CD4-positive, alpha-beta memory T cell (primary cell): ENCODE data around the gene RCBTB2. TPM values are rescaled to one million over a fixed set of nuclear protein-coding genes. Genes with fewer than 3 reads are reported as not detected.
"Not testable (repeated sequence)": the region's sequence is repeated elsewhere in the genome, so short reads cannot be mapped to it uniquely, and the experiment has no call there.

Experiments used
- CTCF ChIA-PET: fragments of 350-600 bp; sonication (Branson Sonifier 250); formaldehyde crosslinking; loops from one replicate; lab custom pipeline; 2021; ENCODE audit warnings: inconsistent platforms; ENCODE audit not compliant: partially characterized antibody; lab: Charles Lee
- POLR2A ChIA-PET: fragments of 350-600 bp; sonication (Branson Sonifier 250); formaldehyde crosslinking; loops from one replicate; lab custom pipeline; 2021; ENCODE audit not compliant: partially characterized antibody; lab: Charles Lee
- DNase-seq, 5 donors: peaks; one replicate each; pipeline versions ENCODE4 v3.0.0 to v3.0.0-alpha.2; 2020 to 2022; ENCODE audit warnings: mixed read lengths in 1 of 5
- H3K27ac ChIP-seq: one replicate; pipeline ENCODE4 v1.7.0; 2013; ENCODE audit warnings: low read depth, low read length
- H3K27me3 ChIP-seq: 2 replicates; pipeline ENCODE4 v1.7.0; 2013; ENCODE audit warnings: mild to moderate bottlenecking, low read length, moderate library complexity; ENCODE audit not compliant: insufficient read depth
- H3K36me3 ChIP-seq: 2 replicates; pipeline ENCODE4 v1.7.0; 2013; ENCODE audit warnings: mild to moderate bottlenecking, low read length, moderate library complexity; ENCODE audit not compliant: insufficient read depth
- H3K4me1 ChIP-seq: 2 replicates; pipeline ENCODE4 v1.7.0; 2013; ENCODE audit warnings: mild to moderate bottlenecking, low read length, moderate library complexity; ENCODE audit not compliant: insufficient read depth
- H3K4me3 ChIP-seq, 2 donors: one replicate each; pipeline ENCODE4 v1.7.0; 2013; ENCODE audit warnings: low read length in 2 of 2, mild to moderate bottlenecking in 1 of 2
- H3K9me3 ChIP-seq, 2 donors: one replicate each; pipeline ENCODE4 v1.7.0; 2013; ENCODE audit warnings: low read length in 2 of 2, control low read depth in 1 of 2; ENCODE audit not compliant: control insufficient read depth in 1 of 2
- H3K27ac Mint-ChIP-seq, 7 donors: one replicate each; pipeline ENCODE4 v1.8.0; 2020 to 2021; ENCODE audit warnings: mixed read lengths in 7 of 7, mild to moderate bottlenecking in 6 of 7, inconsistent platforms in 3 of 7, moderate library complexity in 3 of 7
- H3K27me3 Mint-ChIP-seq, 2 donors: one replicate each; pipeline ENCODE4 v1.8.0; 2020 to 2021; ENCODE audit warnings: mixed read lengths in 2 of 2
- H3K36me3 Mint-ChIP-seq, 2 donors: one replicate each; pipeline ENCODE4 v1.8.0; 2020 to 2021; ENCODE audit warnings: mixed read lengths in 2 of 2, inconsistent platforms in 1 of 2, mild to moderate bottlenecking in 1 of 2
- H3K4me1 Mint-ChIP-seq, 4 donors: one replicate each; pipeline ENCODE4 v1.8.0; 2020 to 2021; ENCODE audit warnings: mixed read lengths in 4 of 4, mild to moderate bottlenecking in 1 of 4
- H3K4me3 Mint-ChIP-seq, 8 donors: one replicate each; pipeline ENCODE4 v1.8.0; 2020 to 2021; ENCODE audit warnings: mixed read lengths in 8 of 8, mild to moderate bottlenecking in 7 of 8, moderate library complexity in 6 of 8, inconsistent platforms in 3 of 8
- H3K9me3 Mint-ChIP-seq, 8 donors: one replicate each; pipeline ENCODE4 v1.8.0; 2020 to 2021; ENCODE audit warnings: mixed read lengths in 8 of 8, mild to moderate bottlenecking in 5 of 8, inconsistent platforms in 3 of 8, moderate library complexity in 1 of 8
- intact Hi-C: fragments of 100-400 bp; cut with micrococcal nuclease; formaldehyde crosslinking; loops from one replicate; pipeline ENCODE4 v1.15.1; 2023
- polyA plus RNA-seq, 2 donors: library from polyadenylated mRNA; unstranded; fragments of 300-500 nt; fragmentation: Illumina TruSeq; gene quantifications; one replicate each; pipeline ENCODE4 v1.2.3, GENCODE V29; 2021
- total RNA-seq, 2 experiments: library from RNA; stranded (reverse); gene quantifications; one replicate each; pipeline ENCODE4 v1.2.3, GENCODE V29; 2021

The RCBTB2 gene
- total RNA-seq (10 to 100 TPM; 23.9 to 25.7 TPM), polyA plus RNA-seq (10 to 100 TPM; 33.7 to 46.5 TPM)

DNA sequence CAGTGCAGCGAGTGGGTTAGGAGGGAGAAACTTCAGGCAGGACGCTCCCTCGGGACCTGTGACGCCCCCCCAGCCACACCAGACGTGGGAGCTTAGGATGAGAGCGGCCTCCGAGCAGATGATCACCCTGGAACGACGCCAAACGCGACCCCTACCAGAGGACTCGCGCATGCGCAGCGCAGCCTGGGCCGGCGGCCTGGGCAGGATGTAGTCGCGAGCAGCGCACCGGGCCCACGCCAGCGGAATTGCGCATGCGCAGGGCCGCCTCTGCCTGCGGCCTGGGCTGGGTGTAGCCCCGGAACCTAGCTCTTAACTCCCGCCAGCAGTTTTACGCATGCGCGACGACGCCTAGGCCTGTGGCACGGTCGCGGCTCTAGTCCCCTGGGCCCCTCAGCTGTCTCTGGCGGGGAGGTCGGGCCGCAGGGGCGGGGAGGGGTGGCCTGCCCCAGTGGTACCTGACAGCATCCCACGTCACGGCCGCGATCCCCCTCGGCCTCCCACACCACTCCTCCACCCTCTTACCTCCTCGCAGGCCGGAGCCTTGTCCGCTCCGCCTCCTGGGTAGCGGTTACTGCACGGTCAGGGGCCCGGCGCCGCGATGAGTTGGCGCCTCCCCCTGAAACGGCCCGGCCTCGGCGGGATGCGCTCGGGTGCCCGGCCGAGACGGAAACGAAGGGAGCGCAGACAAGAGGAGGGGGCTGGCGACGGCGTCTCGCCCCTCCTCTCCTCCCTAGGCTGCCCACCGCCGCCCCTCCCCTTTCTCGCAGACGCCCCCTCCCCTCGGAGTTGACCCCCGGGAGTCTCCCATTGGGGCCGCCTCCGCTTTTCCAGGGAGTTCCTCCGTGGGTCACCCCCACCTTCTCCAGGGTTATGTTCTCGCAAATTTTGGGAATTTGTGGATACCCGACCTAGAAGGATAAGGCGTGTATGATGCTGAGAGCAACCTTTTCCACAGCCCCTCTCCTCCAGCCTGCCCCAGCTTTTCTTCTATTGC is at the start of gene RCBTB2:
Gene RCBTB2, minus strand, starts transcription at position 575 of the 994 bp plus-strand sequence. CDS start 11,141 bp downstream, outside the sequence.
- no peaks in the 10 kb centered on the region for H3K36me3 ChIP-seq
- peak within 1 kb of the TSS; percentile 92 for H3K27ac ChIP-seq
- DNase-seq: peak; percentile 97 to 99 (median 98)
- peaks cover 0 to 5% of the 10 kb centered on the region in 2 donors for H3K36me3 Mint-ChIP-seq
- H3K27me3 ChIP-seq: no peaks in the 10 kb centered on the region
- peak within 1 kb of the TSS; percentile 97 to 99 (median 99) for H3K27ac Mint-ChIP-seq
- peaks cover 0 to 13% (median 3%) of the 10 kb centered on the region in 8 donors for H3K9me3 Mint-ChIP-seq
- no peaks in the 10 kb centered on the region for H3K27me3 Mint-ChIP-seq
- peak within 1 kb of the TSS; percentile 70 to 75 for H3K4me3 ChIP-seq
- ChIA-PET POLR2A (interaction anchor here (0.5 to 6.8 kb wide), 46 partner anchors 9 to 1594 kb away, joined by 3 to 126 read pairs (median 6); partner anchors contain the start of genes CYSLTR2, ITM2B, LPAR6 and MED4), CTCF (interaction anchor here (1.0 to 4.0 kb wide), 13 partner anchors 17 to 198 kb away, joined by 3 to 36 read pairs (median 5); no protein-coding TSS in a partner anchor)
- peak within 1 kb of the TSS; percentile 92 to 98 (median 94) for H3K4me3 Mint-ChIP-seq
- intact Hi-C loops: loop anchor here (1.0 to 10.0 kb wide), 9 partner anchors 28 to 1260 kb away; partner anchors contain the start of genes FNDC3A, ITM2B, KPNA3 and LPAR6
- H3K4me1 ChIP-seq: peaks cover 46% of the 10 kb centered on the region
- no peaks in the 10 kb centered on the region for H3K9me3 ChIP-seq
- peaks cover 20 to 55% (median 36%) of the 10 kb centered on the region in 4 donors for H3K4me1 Mint-ChIP-seq

DNA sequence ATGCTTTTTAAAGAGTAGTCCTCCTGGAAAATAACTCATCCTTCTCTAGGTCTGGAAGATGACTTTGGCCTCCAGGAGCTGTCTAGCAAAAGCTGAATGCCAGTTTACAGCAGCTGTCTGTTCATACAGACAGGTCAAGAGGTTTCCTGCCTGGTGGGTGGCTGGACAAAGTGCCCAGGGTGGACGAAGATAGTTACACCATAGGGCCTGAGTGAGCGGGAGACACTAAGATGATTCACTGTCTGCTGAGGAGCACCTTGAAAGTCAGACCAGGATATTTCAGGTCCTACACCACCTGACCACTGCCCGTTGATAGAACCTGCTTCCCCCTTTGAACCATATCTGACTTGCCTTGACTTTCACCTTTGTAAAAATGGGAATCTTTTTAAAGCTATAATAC is 49.2 kb upstream of the RCBTB2 start:
- Mint-ChIP-seq H3K27ac (peak overlapping the region in 1 of 7 donors; percentile 52), H3K4me1 (peaks cover 11 to 37% (median 22%) of the 10 kb centered on the region in 4 donors), H3K27me3 (peaks cover 0 to 4% of the 10 kb centered on the region in 2 donors), H3K9me3 (no peaks in the 10 kb centered on the region), H3K36me3 (no peaks in the 10 kb centered on the region), H3K4me3 (no peak overlapping the region)
- intact Hi-C loops: loop anchor here (5.0 to 10.0 kb wide), 2 partner anchors 90 to 547 kb away; partner anchors contain the start of gene NUDT15
- Histone ChIP-seq H3K36me3 (no peaks in the 10 kb centered on the region), H3K4me3 (no peak overlapping the region), H3K9me3 (no peaks in the 10 kb centered on the region), H3K27me3 (no peaks in the 10 kb centered on the region), H3K27ac (no peak overlapping the region), H3K4me1 (peaks cover 27% of the 10 kb centered on the region)
- ChIA-PET CTCF (interaction anchor here (1.0 to 12.2 kb wide), 13 partner anchors 9 to 455 kb away, joined by 3 to 238 read pairs (median 4); partner anchors contain the start of gene ITM2B), POLR2A (interaction anchor here (0.6 to 6.3 kb wide), 5 partner anchors 9 to 184 kb away, joined by 3 to 56 read pairs (median 3); partner anchors contain the start of gene RCBTB2)
- no peak for DNase-seq

- no peak overlapping the region for H3K4me3 Mint-ChIP-seq
- no peaks in the 10 kb centered on the region for H3K9me3 Mint-ChIP-seq
- no peak overlapping the region for H3K4me3 ChIP-seq
- H3K9me3 ChIP-seq: no peaks in the 10 kb centered on the region
- peak overlapping the region in 1 of 7 donors; percentile 43 for H3K27ac Mint-ChIP-seq
- peaks cover 4 to 29% (median 13%) of the 10 kb centered on the region in 4 donors for H3K4me1 Mint-ChIP-seq
- ChIA-PET CTCF (interaction anchor here (0.9 to 12.2 kb wide), 29 partner anchors 7 to 454 kb away, joined by 3 to 238 read pairs (median 7); partner anchors contain the start of genes ITM2B and RCBTB2), POLR2A (interaction anchor here (0.6 to 6.3 kb wide), 14 partner anchors 17 to 454 kb away, joined by 3 to 56 read pairs (median 8); partner anchors contain the start of genes LPAR6 and RCBTB2)
- H3K36me3 Mint-ChIP-seq: no peaks in the 10 kb centered on the region
- peaks cover 0 to 4% of the 10 kb centered on the region in 2 donors for H3K27me3 Mint-ChIP-seq
- H3K27me3 ChIP-seq: no peaks in the 10 kb centered on the region
- no peak for DNase-seq
- no peak overlapping the region for H3K27ac ChIP-seq
- no peaks in the 10 kb centered on the region for H3K36me3 ChIP-seq
- H3K4me1 ChIP-seq: peaks cover 20% of the 10 kb centered on the region
- intact Hi-C loops: loop anchor here (1.0 to 10.0 kb wide), 8 partner anchors 19 to 546 kb away; partner anchors contain the start of genes ITM2B and NUDT15
Measured at GRCh38 chr13:48580896-48581295, 48.0 kb upstream of the RCBTB2 start.

DNA sequence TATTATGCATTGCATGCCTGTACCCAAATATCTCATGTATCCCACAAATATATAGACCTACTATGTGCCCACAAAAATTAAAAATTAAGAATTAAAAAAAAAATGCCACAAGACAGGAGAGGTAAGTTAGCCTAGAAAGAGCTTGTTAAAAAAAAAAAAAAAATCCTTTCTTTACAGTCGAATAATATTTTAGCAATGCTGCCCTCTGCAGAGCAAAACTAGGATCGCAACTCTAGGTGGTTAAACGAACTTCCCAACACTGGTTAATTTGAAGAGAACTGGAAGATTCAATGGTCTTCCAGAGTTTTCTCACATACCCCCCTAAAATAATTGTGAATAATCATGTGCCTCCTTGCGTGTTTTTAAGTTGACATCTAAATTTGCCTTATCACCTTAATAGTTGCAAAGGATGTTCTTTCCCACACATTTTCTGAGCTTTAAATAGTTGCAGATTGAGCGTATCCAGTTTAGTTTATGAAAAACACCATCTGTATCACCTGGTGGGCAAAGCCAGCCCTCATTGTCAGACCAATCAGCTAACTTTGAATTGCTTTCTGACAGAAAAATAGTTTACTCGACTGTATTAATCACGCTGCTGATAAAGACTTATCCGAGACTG is 47.4 kb upstream of the RCBTB2 start:
- intact Hi-C loops: loop anchor here (1.0 to 10.0 kb wide), 8 partner anchors 18 to 545 kb away; partner anchors contain the start of genes ITM2B and NUDT15
- CTCF ChIA-PET: interaction anchor here (0.6 to 12.2 kb wide), 54 partner anchors 11 to 904 kb away, joined by 3 to 238 read pairs (median 4); partner anchors contain the start of gene RCBTB2
- Histone ChIP-seq H3K4me3 (no peak overlapping the region), H3K4me1 (peaks cover 19% of the 10 kb centered on the region), H3K27me3 (no peaks in the 10 kb centered on the region), H3K36me3 (no peaks in the 10 kb centered on the region), H3K9me3 (no peaks in the 10 kb centered on the region), H3K27ac (no peak overlapping the region)
- Mint-ChIP-seq H3K9me3 (no peaks in the 10 kb centered on the region), H3K4me1 (peaks cover 4 to 28% (median 13%) of the 10 kb centered on the region in 4 donors), H3K27ac (peak overlapping the region in 2 of 7 donors; percentile 0 to 43), H3K4me3 (peak overlapping the region in 1 of 8 donors; percentile 31), H3K27me3 (peaks cover 0 to 4% of the 10 kb centered on the region in 2 donors), H3K36me3 (no peaks in the 10 kb centered on the region)
- POLR2A ChIA-PET: interaction anchor here (0.6 to 6.3 kb wide), 18 partner anchors 10 to 453 kb away, joined by 3 to 56 read pairs (median 4); partner anchors contain the start of genes LPAR6 and RCBTB2
- DNase-seq: peak; percentile 64 to 74 (median 70)

GRCh38 chr13:48579919-48580180 is 47.0 kb upstream of the RCBTB2 start:
- peak overlapping the region in 1 of 7 donors; percentile 43 for H3K27ac Mint-ChIP-seq
- intact Hi-C loops: loop anchor here (1.0 to 10.0 kb wide), 8 partner anchors 18 to 545 kb away; partner anchors contain the start of genes ITM2B and NUDT15
- not testable (repeated sequence) for H3K4me3 Mint-ChIP-seq, DNase-seq, H3K9me3 Mint-ChIP-seq, H3K27me3 Mint-ChIP-seq, H3K27ac ChIP-seq, H3K4me3 ChIP-seq, H3K9me3 ChIP-seq, H3K27me3 ChIP-seq, H3K36me3 Mint-ChIP-seq, H3K36me3 ChIP-seq
- ChIA-PET CTCF (interaction anchor here (0.6 to 12.2 kb wide), 50 partner anchors 11 to 905 kb away, joined by 3 to 238 read pairs (median 5); partner anchors contain the start of gene RCBTB2), POLR2A (interaction anchor here (0.7 to 6.3 kb wide), 15 partner anchors 10 to 453 kb away, joined by 3 to 56 read pairs (median 6); partner anchors contain the start of genes LPAR6 and RCBTB2)
- peaks cover 6 to 27% (median 14%) of the 10 kb centered on the region in 4 donors for H3K4me1 Mint-ChIP-seq
- H3K4me1 ChIP-seq: peaks cover 19% of the 10 kb centered on the region
